ENCODE data around the gene GPR137.

GRCh38 chr11:64263947-64264317 is 21.7 kb upstream of the GPR137 start:
- no peak for TF ChIP-seq MAX (IDR thresholded peaks at IDR 0.05; ENCODE audit: low read depth, low read length)
- TF ChIP-seq CTCF (IDR thresholded peaks at IDR 0.05; ENCODE audit: low read depth, low read length) = no peak
- TF ChIP-seq POLR2A (IDR thresholded peaks at IDR 0.05; ENCODE audit: extremely low read depth, insufficient read length) = no peak
- TF ChIP-seq MYC (IDR thresholded peaks at IDR 0.05; ENCODE audit: low read depth, low read length) = no peak

All from NB4 (cell line).